GM23338 (cell line): ENCODE data around the gene NDUFA13. TPM values are rescaled to one million over a fixed set of nuclear protein-coding genes. Genes with fewer than 3 reads are reported as not detected.

Source experiments
- ATAC-seq: fragments of 200-7000 bp; cut with Tn5 transposase; 3 replicates; pipeline ENCODE4 v1.9.1; 2020
- DNase-seq: peaks from one replicate; pipeline ENCODE4 v3.0.0-alpha.2; 2015; ENCODE audit warnings: low spot score
- H2AFZ ChIP-seq: fragments of 200-600 bp; sonication (generic); 2 replicates; pipeline ENCODE4 v1.8.0; 2016; ENCODE audit warnings: antibody characterized with exemption, mild to moderate bottlenecking, moderate library complexity
- H3F3A ChIP-seq: fragments of 200-600 bp; sonication (generic); replicated peaks from 2 replicates; pipeline ENCODE4 v1.8.0; 2017; ENCODE audit warnings: antibody characterized with exemption, mixed run types, low read depth
- H3K27ac ChIP-seq: fragments of 200-600 bp; sonication (generic); 2 replicates; pipeline ENCODE4 v1.6.1; 2016; ENCODE audit warnings: low read depth
- H3K27me3 ChIP-seq: fragments of 200-600 bp; sonication (generic); 2 replicates; pipeline ENCODE4 v1.8.0; 2016; ENCODE audit warnings: mild to moderate bottlenecking, mixed run types, moderate library complexity; ENCODE audit not compliant: insufficient read depth
- H3K36me3 ChIP-seq: fragments of 200-600 bp; sonication (generic); 2 replicates; pipeline ENCODE4 v1.8.0; 2016; ENCODE audit warnings: mild to moderate bottlenecking; ENCODE audit not compliant: insufficient read depth
- H3K4me1 ChIP-seq: fragments of 200-600 bp; sonication (generic); 2 replicates; pipeline ENCODE4 v1.8.0; 2016; ENCODE audit warnings: mild to moderate bottlenecking, moderate library complexity; ENCODE audit not compliant: insufficient read depth
- H3K4me2 ChIP-seq: fragments of 200-600 bp; sonication (generic); 2 replicates; pipeline ENCODE4 v1.7.1; 2017; ENCODE audit warnings: mixed run types
- H3K4me3 ChIP-seq: fragments of 200-600 bp; sonication (generic); 2 replicates; pipeline ENCODE4 v1.6.1; 2016; ENCODE audit warnings: mixed run types
- H3K79me2 ChIP-seq: fragments of 200-600 bp; sonication (generic); replicated peaks from 2 replicates; pipeline ENCODE4 v1.8.0; 2017; ENCODE audit warnings: mild to moderate bottlenecking; ENCODE audit not compliant: insufficient read depth
- H3K9me2 ChIP-seq: fragments of 200-600 bp; sonication (generic); 2 replicates; pipeline ENCODE4 v1.8.0; 2017; ENCODE audit not compliant: insufficient read depth
- H4K20me1 ChIP-seq: fragments of 200-600 bp; sonication (generic); replicated peaks from 2 replicates; pipeline ENCODE4 v1.8.0; 2017; ENCODE audit warnings: mild to moderate bottlenecking; ENCODE audit not compliant: insufficient read depth
- H3K27ac Mint-ChIP-seq: 2 replicates; pipeline ENCODE4 v1.8.0; 2020; ENCODE audit warnings: inconsistent platforms, mild to moderate bottlenecking, moderate library complexity, mixed read lengths
- H3K27me3 Mint-ChIP-seq: 3 replicates; pipeline ENCODE4 v1.8.0; 2022; ENCODE audit warnings: low read depth, mild to moderate bottlenecking, moderate library complexity, mixed read lengths, inconsistent platforms; ENCODE audit not compliant: insufficient read depth, poor library complexity
- H3K36me3 Mint-ChIP-seq: 3 replicates; pipeline ENCODE4 v1.8.0; 2021; ENCODE audit warnings: low read depth, mild to moderate bottlenecking, inconsistent platforms, moderate library complexity, mixed read lengths
- H3K4me1 Mint-ChIP-seq: 3 replicates; pipeline ENCODE4 v1.8.0; 2020; ENCODE audit warnings: mild to moderate bottlenecking, inconsistent platforms, mixed read lengths
- H3K4me3 Mint-ChIP-seq: 3 replicates; pipeline ENCODE4 v1.8.0; 2021; ENCODE audit warnings: moderate library complexity, mild to moderate bottlenecking, inconsistent platforms, mixed read lengths
- H3K9me3 Mint-ChIP-seq: 3 replicates; pipeline ENCODE4 v1.8.0; 2020; ENCODE audit warnings: moderate library complexity, mild to moderate bottlenecking, inconsistent platforms, mixed read lengths
- CREB1 ChIP-seq: fragments of 250-450 bp; sonication (Bioruptor Pico); IDR thresholded peaks from 2 replicates; pipeline ENCODE4 v1.5.0; 2020; ENCODE audit warnings: low read depth, mild to moderate bottlenecking, moderate library complexity
- CTCF ChIP-seq, 2 experiments: fragments of 200-600 bp in 1 of 2; sonication (generic) in 1 of 2; conservative IDR thresholded peaks; 2 replicates each; pipeline versions ENCODE4 v1.5.1 to v1.6.1; 2016 to 2017; ENCODE audit warnings: antibody characterized with exemption in 2 of 2, low read depth in 2 of 2, mild to moderate bottlenecking in 2 of 2, moderate library complexity in 1 of 2
- EZH2 ChIP-seq: fragments of 200-600 bp; sonication (generic); IDR thresholded peaks from one replicate; pipeline ENCODE4 v1.8.0; 2017; ENCODE audit warnings: antibody characterized with exemption, mild to moderate bottlenecking, low read depth; ENCODE audit not compliant: unreplicated experiment
- EZH2phosphoT487 ChIP-seq: fragments of 200-600 bp; sonication (generic); IDR thresholded peaks from one replicate; pipeline ENCODE4 v1.8.1; 2018; ENCODE audit warnings: antibody characterized with exemption; ENCODE audit not compliant: unreplicated experiment
- JUNB ChIP-seq: IDR thresholded peaks from one replicate; pipeline ENCODE4 v1.6.1; 2016; ENCODE audit warnings: antibody characterized with exemption; ENCODE audit not compliant: unreplicated experiment
- NANOG ChIP-seq: IDR thresholded peaks from 2 replicates; pipeline ENCODE4 v1.6.1; 2016; ENCODE audit warnings: antibody characterized with exemption, borderline replicate concordance
- POLR2AphosphoS5 ChIP-seq: IDR thresholded peaks from 2 replicates; pipeline ENCODE4 v1.6.1; 2016; ENCODE audit warnings: antibody characterized with exemption, low read depth
- STAT1 ChIP-seq: IDR thresholded peaks from one replicate; pipeline ENCODE4 v1.6.1; 2016; ENCODE audit warnings: antibody characterized with exemption; ENCODE audit not compliant: unreplicated experiment
- ZNF114 ChIP-seq: fragments of 250-450 bp; sonication (Bioruptor Pico); IDR thresholded peaks from 2 replicates; pipeline ENCODE4 v1.5.0; 2020; ENCODE audit warnings: mild to moderate bottlenecking, moderate library complexity
- ZNF331 ChIP-seq: fragments of 250-450 bp; sonication (Bioruptor Pico); IDR thresholded peaks from 2 replicates; pipeline ENCODE4 v1.5.0; 2020; ENCODE audit warnings: low read depth, mild to moderate bottlenecking, moderate library complexity
- polyA plus RNA-seq: library from polyadenylated mRNA; unstranded; fragments of >200 nt; fragmentation: Nextera tagmentation; extraction: Ambion mirVana; gene quantifications from 2 replicates; pipeline ENCODE4 v1.2.1, GENCODE V29; 2016
- total RNA-seq: library from RNA; depleted of rRNA; stranded (reverse); fragments of >200 nt; shearing (Covaris generic); gene quantifications from 2 replicates; pipeline ENCODE4 v1.2.3, GENCODE V29; 2014
- TF ChIP-seq, protein P1 (sequence below): fragments of 250-450 bp; sonication (Bioruptor Pico); IDR thresholded peaks from 2 replicates; pipeline ENCODE4 v1.5.0; 2020; ENCODE audit warnings: mild to moderate bottlenecking, moderate library complexity
- TF ChIP-seq, protein P2 (sequence below): IDR thresholded peaks from one replicate; pipeline ENCODE4 v1.6.1; 2018; ENCODE audit warnings: antibody characterized with exemption; ENCODE audit not compliant: unreplicated experiment
- TF ChIP-seq, protein P3 (sequence below): IDR thresholded peaks from 2 replicates; pipeline ENCODE4 v1.6.1; 2016; ENCODE audit warnings: antibody characterized with exemption

Gene NDUFA13
- total and polyA plus RNA-seq, 2 experiments from 2014 or later = 143 to 598 TPM

DNA sequence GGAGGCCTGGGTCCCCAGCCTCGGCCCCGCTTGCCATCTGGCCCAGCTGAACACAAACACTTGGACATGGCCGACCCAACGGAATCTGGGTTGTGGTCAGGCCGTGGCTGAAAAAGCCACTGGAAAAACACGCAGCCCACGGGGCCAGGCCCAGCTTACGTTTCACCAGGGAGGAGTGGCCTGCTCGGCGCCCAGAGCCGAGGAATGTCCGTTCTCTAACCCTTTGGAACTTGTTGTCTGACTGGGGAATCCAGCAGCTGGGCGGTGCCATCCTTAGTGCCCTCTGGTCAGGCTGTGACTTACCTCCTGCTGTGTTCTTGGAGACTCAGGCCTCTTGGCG is 35.8 kb downstream of the NDUFA13 start:
- H3K27ac ChIP-seq = no peak overlapping the region
- no peaks in the 10 kb centered on the region for H3K79me2 ChIP-seq
- H3K36me3 Mint-ChIP-seq = no peaks in the 10 kb centered on the region; the same call in 2 of the 3 replicates
- H3K9me3 Mint-ChIP-seq = no peaks in the 10 kb centered on the region; the same call in 1 of the 3 replicates
- peaks cover 6% of the 10 kb centered on the region; the same call in 1 of the 3 replicates for H3K4me1 Mint-ChIP-seq
- H3K9me2 ChIP-seq = no peaks in the 10 kb centered on the region
- H3K4me1 ChIP-seq = no peaks in the 10 kb centered on the region
- TF ChIP-seq NANOG (no peak), STAT1 (no peak), EZH2phosphoT487 (no peak), ZNF331 (no peak), ZNF114 (CRISPR knock-in tag) (no peak), JUNB (no peak), POLR2AphosphoS5 (no peak), EZH2 (no peak), CTCF (conservative IDR thresholded peaks at IDR 0.05; ENCODE audit: low read depth in 2 of 2) (no peak), CREB1 (no peak)
- TF ChIP-seq, protein P1, sequence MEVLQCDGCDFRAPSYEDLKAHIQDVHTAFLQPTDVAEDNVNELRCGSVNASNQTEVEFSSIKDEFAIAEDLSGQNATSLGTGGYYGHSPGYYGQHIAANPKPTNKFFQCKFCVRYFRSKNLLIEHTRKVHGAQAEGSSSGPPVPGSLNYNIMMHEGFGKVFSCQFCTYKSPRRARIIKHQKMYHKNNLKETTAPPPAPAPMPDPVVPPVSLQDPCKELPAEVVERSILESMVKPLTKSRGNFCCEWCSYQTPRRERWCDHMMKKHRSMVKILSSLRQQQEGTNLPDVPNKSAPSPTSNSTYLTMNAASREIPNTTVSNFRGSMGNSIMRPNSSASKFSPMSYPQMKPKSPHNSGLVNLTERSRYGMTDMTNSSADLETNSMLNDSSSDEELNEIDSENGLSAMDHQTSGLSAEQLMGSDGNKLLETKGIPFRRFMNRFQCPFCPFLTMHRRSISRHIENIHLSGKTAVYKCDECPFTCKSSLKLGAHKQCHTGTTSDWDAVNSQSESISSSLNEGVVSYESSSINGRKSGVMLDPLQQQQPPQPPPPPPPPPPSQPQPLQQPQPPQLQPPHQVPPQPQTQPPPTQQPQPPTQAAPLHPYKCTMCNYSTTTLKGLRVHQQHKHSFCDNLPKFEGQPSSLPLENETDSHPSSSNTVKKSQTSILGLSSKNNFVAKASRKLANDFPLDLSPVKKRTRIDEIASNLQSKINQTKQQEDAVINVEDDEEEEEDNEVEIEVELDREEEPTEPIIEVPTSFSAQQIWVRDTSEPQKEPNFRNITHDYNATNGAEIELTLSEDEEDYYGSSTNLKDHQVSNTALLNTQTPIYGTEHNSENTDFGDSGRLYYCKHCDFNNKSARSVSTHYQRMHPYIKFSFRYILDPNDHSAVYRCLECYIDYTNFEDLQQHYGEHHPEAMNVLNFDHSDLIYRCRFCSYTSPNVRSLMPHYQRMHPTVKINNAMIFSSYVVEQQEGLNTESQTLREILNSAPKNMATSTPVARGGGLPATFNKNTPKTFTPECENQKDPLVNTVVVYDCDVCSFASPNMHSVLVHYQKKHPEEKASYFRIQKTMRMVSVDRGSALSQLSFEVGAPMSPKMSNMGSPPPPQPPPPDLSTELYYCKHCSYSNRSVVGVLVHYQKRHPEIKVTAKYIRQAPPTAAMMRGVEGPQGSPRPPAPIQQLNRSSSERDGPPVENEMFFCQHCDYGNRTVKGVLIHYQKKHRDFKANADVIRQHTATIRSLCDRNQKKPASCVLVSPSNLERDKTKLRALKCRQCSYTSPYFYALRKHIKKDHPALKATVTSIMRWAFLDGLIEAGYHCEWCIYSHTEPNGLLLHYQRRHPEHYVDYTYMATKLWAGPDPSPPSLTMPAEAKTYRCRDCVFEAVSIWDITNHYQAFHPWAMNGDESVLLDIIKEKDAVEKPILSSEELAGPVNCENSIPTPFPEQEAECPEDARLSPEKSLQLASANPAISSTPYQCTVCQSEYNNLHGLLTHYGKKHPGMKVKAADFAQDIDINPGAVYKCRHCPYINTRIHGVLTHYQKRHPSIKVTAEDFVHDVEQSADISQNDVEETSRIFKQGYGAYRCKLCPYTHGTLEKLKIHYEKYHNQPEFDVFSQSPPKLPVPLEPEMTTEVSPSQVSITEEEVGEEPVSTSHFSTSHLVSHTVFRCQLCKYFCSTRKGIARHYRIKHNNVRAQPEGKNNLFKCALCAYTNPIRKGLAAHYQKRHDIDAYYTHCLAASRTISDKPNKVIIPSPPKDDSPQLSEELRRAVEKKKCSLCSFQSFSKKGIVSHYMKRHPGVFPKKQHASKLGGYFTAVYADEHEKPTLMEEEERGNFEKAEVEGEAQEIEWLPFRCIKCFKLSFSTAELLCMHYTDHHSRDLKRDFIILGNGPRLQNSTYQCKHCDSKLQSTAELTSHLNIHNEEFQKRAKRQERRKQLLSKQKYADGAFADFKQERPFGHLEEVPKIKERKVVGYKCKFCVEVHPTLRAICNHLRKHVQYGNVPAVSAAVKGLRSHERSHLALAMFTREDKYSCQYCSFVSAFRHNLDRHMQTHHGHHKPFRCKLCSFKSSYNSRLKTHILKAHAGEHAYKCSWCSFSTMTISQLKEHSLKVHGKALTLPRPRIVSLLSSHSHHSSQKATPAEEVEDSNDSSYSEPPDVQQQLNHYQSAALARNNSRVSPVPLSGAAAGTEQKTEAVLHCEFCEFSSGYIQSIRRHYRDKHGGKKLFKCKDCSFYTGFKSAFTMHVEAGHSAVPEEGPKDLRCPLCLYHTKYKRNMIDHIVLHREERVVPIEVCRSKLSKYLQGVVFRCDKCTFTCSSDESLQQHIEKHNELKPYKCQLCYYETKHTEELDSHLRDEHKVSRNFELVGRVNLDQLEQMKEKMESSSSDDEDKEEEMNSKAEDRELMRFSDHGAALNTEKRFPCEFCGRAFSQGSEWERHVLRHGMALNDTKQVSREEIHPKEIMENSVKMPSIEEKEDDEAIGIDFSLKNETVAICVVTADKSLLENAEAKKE = no peak
- TF ChIP-seq, protein P2, sequence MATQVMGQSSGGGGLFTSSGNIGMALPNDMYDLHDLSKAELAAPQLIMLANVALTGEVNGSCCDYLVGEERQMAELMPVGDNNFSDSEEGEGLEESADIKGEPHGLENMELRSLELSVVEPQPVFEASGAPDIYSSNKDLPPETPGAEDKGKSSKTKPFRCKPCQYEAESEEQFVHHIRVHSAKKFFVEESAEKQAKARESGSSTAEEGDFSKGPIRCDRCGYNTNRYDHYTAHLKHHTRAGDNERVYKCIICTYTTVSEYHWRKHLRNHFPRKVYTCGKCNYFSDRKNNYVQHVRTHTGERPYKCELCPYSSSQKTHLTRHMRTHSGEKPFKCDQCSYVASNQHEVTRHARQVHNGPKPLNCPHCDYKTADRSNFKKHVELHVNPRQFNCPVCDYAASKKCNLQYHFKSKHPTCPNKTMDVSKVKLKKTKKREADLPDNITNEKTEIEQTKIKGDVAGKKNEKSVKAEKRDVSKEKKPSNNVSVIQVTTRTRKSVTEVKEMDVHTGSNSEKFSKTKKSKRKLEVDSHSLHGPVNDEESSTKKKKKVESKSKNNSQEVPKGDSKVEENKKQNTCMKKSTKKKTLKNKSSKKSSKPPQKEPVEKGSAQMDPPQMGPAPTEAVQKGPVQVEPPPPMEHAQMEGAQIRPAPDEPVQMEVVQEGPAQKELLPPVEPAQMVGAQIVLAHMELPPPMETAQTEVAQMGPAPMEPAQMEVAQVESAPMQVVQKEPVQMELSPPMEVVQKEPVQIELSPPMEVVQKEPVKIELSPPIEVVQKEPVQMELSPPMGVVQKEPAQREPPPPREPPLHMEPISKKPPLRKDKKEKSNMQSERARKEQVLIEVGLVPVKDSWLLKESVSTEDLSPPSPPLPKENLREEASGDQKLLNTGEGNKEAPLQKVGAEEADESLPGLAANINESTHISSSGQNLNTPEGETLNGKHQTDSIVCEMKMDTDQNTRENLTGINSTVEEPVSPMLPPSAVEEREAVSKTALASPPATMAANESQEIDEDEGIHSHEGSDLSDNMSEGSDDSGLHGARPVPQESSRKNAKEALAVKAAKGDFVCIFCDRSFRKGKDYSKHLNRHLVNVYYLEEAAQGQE = no peak
- TF ChIP-seq, protein P3, sequence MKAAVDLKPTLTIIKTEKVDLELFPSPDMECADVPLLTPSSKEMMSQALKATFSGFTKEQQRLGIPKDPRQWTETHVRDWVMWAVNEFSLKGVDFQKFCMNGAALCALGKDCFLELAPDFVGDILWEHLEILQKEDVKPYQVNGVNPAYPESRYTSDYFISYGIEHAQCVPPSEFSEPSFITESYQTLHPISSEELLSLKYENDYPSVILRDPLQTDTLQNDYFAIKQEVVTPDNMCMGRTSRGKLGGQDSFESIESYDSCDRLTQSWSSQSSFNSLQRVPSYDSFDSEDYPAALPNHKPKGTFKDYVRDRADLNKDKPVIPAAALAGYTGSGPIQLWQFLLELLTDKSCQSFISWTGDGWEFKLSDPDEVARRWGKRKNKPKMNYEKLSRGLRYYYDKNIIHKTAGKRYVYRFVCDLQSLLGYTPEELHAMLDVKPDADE = no peak
- H3K4me2 ChIP-seq = no peak overlapping the region
- no peaks in the 10 kb centered on the region for H4K20me1 ChIP-seq
- no peak overlapping the region for H2AFZ ChIP-seq
- no peak overlapping the region for H3K27ac Mint-ChIP-seq
- H3K4me3 Mint-ChIP-seq = no peak overlapping the region
- DNase-seq (no peak), ATAC-seq (no peak)
- no peaks in the 10 kb centered on the region for H3K27me3 ChIP-seq
- H3K4me3 ChIP-seq = no peak overlapping the region
- peaks cover 11% of the 10 kb centered on the region for H3K27me3 Mint-ChIP-seq
- H3F3A ChIP-seq = peaks cover 7% of the 10 kb centered on the region; the same call in 1 of the 2 replicates
- no peaks in the 10 kb centered on the region for H3K36me3 ChIP-seq
